Measurements from ENCODE around the gene GALT.
A peak's percentile ranks its signal among the peaks of the same experiment; 100 is the strongest.

The GALT gene

DNA sequence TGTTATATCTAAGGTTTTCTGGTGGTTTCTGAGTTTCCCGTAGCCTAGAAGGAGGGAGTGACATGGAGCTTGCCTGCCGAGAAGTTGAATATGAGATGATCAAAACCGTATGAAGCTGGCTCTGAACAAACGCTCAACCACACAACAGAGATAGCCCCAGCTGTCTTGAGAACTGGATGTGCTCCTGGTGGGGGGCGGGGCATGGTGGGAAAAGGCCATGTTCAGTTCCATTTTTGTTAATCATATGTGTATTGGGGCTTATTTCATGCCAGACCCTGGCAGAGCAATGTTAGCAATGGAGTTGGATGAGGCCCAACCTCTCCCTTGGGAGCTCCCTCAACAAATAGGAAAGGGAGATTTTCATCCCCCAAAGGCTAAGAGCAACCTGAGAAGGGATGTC lies 39.8 kb downstream of the GALT start:
- DNase-seq, result peak in 1 of 2 experiments; percentile 18

- no peak for DNase-seq
Measured at GRCh38 chr9:34686732-34687131, 40.3 kb downstream of the GALT start.

DNA sequence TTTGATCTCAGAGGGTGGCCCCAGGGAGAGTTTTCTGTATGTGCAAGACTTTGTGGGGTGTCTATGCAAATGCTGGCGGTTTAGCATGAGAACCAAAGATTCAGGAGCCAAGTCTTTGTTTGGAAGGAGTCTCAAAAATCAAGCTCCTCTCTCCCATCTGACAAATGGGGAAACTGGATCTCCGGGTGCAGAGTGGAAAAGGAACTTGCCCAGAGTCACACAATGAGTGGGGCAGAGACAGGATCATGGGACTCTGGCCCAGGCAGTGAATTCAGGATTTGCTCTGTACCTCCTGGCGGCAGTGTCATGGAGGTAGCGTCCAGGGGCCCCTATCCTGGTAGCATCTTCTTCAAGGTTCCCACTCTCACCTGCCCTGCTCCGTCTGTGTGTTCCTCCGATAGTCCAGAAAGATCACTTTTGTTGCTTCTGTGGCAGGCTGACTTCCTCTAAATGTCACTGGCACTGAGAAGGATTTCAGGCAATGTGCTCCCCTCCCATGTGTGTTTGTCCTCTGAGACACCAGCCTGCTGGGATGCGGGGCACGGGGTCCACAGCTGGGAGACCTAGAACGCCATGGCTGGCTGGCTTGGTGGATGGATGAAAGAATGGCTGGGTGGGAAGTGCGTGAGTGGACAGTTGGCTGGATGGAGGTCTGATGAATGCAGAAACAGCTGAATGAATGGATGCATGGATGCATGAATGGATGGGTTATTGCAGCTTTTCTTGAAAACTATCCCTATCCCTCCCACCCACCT lies 41.0 kb downstream of the GALT start:
- DNase-seq, result no peak

DNA sequence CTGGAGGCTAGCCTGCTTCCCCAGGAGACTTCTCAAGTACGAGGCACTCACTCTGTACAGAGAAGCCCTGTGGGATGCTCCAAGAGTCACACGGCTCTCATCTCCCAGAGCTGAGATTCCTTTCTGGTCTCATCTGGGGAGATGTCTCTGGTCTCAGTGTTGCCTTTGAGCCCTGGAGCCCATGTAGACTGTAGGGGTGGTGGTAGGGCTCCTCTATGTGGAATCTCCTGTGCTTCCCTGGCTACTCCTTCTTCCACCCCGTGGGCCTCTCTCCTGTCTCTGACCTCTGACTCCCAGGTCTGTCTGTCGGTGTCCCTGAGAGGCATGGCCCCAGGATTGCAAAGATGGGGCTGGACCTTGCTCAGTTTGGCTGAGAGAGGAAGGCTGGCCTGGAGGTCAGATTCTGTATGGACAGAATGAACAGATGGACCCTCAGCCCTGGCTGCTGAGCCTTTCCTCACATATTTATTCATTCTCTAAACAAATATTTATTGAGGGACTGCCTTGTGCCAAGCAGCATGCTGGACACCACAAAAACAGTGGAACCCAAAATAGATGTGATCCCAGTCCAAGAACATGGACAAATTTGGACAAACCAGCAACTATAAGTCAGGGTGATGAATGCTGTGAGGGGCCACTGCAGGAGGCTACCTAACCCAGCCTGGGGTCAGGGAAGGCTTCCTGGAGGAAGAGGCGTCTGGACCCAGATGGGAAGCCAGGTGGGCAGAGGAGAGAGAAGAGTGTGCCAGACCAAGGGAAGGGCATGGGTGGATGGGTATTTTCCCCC lies 42.0 kb downstream of the GALT start:
- no peak for DNase-seq

DNA sequence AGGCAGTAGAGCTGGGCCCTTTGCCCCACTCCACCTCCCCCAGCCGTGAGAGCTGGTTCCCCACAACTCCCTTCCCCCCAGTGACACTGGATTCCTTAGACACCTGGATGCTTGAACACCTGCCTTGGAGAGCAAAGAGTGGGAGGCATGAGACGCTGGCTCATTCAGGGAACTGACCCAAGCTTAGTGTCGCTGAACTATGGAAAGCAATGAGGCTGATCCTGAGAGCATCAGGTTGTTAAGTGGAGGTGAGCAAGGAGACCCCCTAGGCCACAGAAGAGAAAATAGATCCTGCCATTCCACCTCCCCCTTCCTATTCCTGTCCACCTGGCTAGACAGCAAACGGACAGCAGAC lies 42.6 kb downstream of the GALT start:
- no peak for DNase-seq

DNA sequence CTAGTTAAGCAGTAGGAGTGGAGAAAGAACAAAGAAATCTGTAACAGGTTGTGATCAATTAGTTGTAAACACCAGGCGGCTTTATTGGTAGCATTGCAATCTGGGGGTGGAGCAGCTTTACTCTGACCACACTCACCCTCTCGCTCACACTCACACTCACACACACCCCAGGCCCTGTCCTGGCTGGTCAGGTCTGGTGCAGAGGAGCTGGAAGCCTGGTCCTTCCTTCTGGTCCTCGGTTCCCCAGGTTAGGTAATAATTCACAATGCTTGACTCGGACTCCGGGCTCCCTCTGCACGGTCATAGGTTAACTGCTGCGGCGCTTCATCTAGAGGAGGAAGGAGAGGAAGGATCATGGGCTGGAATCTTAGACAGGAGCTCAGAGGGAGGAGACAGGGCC lies 43.0 kb downstream of the GALT start:
- no peak for DNase-seq

GRCh38 chr9:34690983-34691935 lies 44.8 kb downstream of the GALT start, which contains the start of gene CCL19:
TSS of gene CCL19 (minus strand) at chr9:34691276. CDS start at chr9:34691139, 137 bp downstream.
- no peak for DNase-seq

- DNase-seq, result no peak
Measured at GRCh38 chr9:34691936-34692315, 45.5 kb downstream of the GALT start.

DNA sequence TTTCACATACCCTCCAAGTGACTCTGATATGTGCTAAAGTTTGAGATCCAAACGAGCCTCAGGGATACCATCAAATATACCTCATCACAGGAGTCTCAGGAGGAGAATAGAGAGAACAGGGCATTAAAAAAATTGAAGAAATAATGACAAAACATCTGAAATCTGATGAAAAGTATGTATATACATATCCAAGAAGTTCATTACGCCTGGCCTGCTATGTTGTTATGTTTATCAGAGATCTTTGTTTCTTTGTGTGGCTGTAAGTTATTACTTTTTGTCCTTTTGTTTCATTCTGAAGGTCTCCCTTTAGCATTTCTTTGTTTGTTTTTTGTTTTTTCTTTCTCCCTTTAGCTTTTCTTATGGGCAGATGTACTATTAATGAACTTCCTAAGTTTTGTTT lies 47.1 kb downstream of the GALT start:
- DNase-seq, result no peak

DNA sequence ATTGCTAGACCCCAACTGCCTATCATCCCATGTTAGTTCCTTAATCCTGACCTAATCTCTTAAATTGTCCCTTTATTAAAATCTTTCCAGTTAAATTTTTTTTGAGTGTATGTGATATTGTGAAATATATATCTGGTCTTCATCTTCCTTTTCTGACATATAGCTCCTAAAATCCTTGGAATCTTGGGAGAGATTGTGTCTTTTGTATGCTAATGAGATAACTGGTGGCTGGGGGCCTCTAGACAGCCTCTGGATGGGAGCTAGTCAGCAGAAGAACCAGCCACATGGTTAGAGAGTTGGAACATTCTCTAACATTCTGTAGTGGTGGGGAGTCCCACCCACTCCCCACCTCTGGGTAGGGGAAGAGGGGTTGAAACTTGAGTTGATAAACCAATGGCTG lies 48.3 kb downstream of the GALT start:
- DNase-seq, result no peak

Measured in NCI-H446 (cell line).